Urothelium cell line (cell line): Measurements from ENCODE around the gene GJB3.
A peak's percentile ranks its signal among the peaks of the same experiment; 100 is the strongest.
"Not testable (repeated sequence)": the region's sequence is repeated elsewhere in the genome, so short reads cannot be mapped to it uniquely, and the experiment has no call there.

Experiments
- DNase-seq: peaks from one replicate; pipeline ENCODE4 v3.0.0; 2011; ENCODE audit warnings: low spot score, mixed read lengths
- FAIRE-seq: peaks from 2 replicates; lab custom pipeline; 2011; peaks lifted over from hg19 to GRCh38; lab: Jason Lieb, UNC

Gene GJB3

GRCh38 chr1:34785231-34785874, 4.3 kb downstream of the GJB3 start:
- DNase-seq (no peak), FAIRE-seq (no peak)

GRCh38 chr1:34785875-34786470, 5.0 kb downstream of the GJB3 start:
- no peak for DNase-seq
- no peak for FAIRE-seq

- peak; percentile 80 for FAIRE-seq
These were observed 5.7 kb downstream of the GJB3 start for GRCh38 chr1:34786521-34787325.

GRCh38 chr1:34787461-34788420, 6.7 kb downstream of the GJB3 start:
- DNase-seq (no peak), FAIRE-seq (no peak)

More at GRCh38 chr1:34786521-34787325, 5.7 kb downstream of the GJB3 start:
- DNase-seq: peak; percentile 67

GRCh38 chr1:34790985-34791384, 10.0 kb downstream of the GJB3 start:
- DNase-seq (no peak), FAIRE-seq (no peak)

GRCh38 chr1:34792424-34792823, 11.4 kb downstream of the GJB3 start:
- no peak for DNase-seq
- no peak for FAIRE-seq

- DNase-seq: no peak
- no peak for FAIRE-seq
These were observed 12.1 kb downstream of the GJB3 start, which contains the start of gene GJA4 for GRCh38 chr1:34792868-34793727. Gene GJA4 (plus strand): TSS chr1:34792999. CDS start chr1:34794214, 1,215 bp downstream.

GRCh38 chr1:34794001-34794789, 13.2 kb downstream of the GJB3 start:
- DNase-seq: no peak
- no peak for FAIRE-seq

GRCh38 chr1:34794790-34795180, 13.8 kb downstream of the GJB3 start:
- FAIRE-seq (no peak), DNase-seq (no peak)

- FAIRE-seq: no peak
- DNase-seq: no peak
These were observed 14.9 kb downstream of the GJB3 start for GRCh38 chr1:34795916-34796315.

GRCh38 chr1:34796990-34797389, 16.0 kb downstream of the GJB3 start:
- no peak for FAIRE-seq
- DNase-seq: no peak

- DNase-seq (no peak), FAIRE-seq (no peak)
These were observed 19.2 kb downstream of the GJB3 start for GRCh38 chr1:34800214-34800613.

GRCh38 chr1:34803770-34804169, 22.8 kb downstream of the GJB3 start:
- FAIRE-seq: no peak
- DNase-seq: no peak

- peak; percentile 9 for FAIRE-seq
- no peak for DNase-seq
These were observed 25.4 kb downstream of the GJB3 start for GRCh38 chr1:34806396-34806795.

- FAIRE-seq: no peak
These were observed 27.2 kb downstream of the GJB3 start for GRCh38 chr1:34808051-34808810.

GRCh38 chr1:34810781-34811180, 29.8 kb downstream of the GJB3 start:
- DNase-seq, FAIRE-seq: not testable (repeated sequence)

More at GRCh38 chr1:34808051-34808810, 27.2 kb downstream of the GJB3 start:
- no peak for DNase-seq

GRCh38 chr1:34816332-34816731, 35.3 kb downstream of the GJB3 start:
- no peak for FAIRE-seq
- no peak for DNase-seq

GRCh38 chr1:34816778-34817177, 35.8 kb downstream of the GJB3 start:
- no peak for DNase-seq
- FAIRE-seq: no peak
